Activated T-cell treated with anti-CD3 and anti-CD28 coated beads for 1 hour (primary cell): ENCODE measurements around the gene CAP2.

ENCODE experiments used
- DNase-seq: peaks from one replicate; pipeline ENCODE4 v3.0.0-alpha.2; 2020; ENCODE audit warnings: low read depth

The CAP2 gene, protein sequence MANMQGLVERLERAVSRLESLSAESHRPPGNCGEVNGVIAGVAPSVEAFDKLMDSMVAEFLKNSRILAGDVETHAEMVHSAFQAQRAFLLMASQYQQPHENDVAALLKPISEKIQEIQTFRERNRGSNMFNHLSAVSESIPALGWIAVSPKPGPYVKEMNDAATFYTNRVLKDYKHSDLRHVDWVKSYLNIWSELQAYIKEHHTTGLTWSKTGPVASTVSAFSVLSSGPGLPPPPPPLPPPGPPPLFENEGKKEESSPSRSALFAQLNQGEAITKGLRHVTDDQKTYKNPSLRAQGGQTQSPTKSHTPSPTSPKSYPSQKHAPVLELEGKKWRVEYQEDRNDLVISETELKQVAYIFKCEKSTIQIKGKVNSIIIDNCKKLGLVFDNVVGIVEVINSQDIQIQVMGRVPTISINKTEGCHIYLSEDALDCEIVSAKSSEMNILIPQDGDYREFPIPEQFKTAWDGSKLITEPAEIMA

DNA sequence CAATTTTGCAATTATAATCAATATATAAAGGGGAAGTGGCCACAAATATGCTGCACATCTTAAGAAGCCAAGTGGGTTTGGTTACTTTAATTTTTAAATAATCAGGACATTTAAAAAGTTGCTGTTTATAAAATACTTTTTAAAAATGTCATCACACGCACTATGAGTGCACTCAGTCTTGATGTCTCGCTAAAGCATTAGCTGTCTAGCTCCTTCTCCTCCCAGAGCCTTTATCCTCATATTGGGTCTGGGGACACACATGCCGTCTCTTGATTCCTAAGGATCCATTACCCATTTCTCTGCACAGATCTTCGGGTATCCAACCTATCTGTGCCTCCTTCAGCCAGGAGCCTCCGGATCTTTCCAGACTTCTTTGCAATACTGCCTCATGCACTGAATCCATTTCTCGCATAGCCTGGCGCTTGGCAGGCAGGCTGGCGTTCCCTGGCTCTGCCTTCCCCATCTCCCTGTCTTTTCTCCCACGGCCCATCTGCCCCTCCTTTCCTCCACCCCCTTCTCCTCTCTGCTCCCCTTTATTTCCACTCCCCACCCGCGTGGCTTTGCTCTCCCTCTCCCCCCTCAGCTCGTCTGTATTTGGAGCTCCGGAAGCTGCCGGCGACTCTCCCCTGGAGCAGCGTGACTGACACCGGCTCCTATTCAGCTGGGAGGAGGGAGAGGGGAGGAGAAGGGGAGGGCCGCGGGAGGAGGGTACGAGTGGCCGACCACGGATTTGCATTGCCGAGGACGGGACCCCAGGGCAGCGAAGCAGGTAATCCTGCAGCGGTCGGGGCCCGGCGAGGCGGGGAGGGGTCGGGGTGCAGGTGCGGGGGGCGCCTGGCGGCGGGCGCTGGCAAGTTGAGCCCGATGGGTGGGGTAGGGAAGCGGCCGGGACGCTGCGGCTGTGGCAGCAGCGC, at the start of gene CAP2:
CAP2 (plus strand) TSS at position 618 of the 914 bp plus-strand sequence. CDS start 27,961 bp downstream, outside the sequence.
- DNase-seq = no peak

DNA sequence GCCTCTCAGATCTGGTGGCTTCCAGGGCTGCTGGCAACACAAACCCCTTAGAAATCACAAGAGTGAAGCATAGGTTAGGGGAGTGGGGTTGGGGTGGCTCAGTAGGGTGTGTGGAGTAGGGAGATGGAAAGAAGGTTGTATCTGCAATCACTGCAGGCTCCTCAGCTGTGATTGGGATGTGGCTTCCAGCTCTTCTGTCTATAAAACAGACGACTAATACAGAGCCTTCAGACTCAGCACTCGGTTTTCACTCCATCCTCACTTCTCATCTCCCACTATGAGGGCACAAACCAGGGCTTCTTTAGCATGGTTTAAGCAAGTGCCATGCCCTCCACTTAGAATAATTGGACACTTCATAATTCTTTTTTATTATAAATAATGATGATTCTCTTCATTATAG, 46.4 kb upstream of the CAP2 start:
- DNase-seq = no peak

DNA sequence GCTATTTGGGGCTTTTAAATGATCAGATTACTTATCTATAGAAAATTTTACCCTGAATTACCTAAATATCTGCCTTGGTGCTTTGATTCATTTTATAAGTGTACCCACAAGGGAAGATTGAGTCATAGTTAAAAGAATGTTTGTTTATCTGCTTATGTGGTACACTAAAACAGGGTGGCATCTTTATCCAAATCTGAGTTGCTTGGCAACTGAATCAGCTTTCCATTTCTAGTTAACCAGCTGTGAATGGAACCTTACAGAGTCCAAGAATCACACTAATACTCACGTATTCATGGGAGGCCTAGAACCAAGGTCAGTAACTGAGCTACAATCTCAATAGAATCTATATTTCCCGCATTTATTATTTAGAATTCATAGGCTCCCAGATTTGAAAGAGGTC, 44.0 kb upstream of the CAP2 start:
- DNase-seq = no peak

DNA sequence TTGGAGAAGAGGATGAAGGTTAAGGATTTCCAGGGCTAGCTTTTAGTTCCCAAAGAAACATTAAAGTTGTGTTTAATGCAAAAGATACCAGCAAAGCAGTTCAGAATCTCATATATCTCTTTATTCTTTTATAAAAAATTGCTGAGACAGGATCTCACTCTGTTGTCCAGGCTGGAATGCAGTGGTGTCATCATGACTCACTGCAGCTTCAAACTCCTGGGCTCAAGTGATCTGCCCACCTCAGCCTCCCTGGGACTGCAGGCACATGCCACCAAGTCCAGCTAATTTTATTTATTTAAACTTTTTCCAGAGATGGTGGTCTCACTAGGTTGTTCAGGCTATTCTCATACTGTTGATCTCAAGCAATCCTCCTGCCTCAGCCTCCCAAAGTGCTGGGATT, 41.1 kb upstream of the CAP2 start:
- DNase-seq = no peak

DNA sequence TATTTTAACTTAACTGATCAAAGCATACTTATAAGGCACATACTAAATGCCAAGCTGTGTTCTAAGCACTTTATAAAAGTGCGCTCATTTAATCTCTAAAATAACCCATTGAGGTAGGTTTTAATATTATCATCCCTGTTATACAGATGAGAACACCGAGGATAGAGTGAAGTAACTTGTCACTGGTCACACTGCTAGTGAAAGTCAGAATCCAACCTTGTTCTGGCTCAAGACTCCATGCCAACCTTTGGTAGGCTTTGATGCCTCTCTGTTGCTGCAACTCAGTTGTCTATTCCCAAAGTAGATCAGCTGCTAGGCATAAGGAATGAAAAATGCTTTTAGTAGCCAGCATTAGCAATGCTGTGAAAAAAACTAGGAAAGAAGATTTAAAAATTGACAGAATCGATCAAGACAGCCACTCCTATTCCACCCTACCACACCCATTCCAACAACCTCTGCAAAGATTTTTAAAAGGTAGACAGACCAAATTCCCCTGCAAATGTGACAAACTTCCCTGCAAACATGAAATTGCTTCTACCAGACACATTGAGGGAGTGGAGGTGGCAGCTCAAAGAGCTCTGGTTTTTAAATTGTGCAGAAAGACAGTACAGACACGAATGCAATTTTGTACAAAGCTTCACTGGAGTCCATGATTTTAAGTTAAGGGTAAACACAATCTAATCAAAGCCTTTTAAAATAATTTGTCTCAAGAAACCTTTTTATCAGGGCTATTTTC, 39.8 kb upstream of the CAP2 start:
- DNase-seq = no peak

DNA sequence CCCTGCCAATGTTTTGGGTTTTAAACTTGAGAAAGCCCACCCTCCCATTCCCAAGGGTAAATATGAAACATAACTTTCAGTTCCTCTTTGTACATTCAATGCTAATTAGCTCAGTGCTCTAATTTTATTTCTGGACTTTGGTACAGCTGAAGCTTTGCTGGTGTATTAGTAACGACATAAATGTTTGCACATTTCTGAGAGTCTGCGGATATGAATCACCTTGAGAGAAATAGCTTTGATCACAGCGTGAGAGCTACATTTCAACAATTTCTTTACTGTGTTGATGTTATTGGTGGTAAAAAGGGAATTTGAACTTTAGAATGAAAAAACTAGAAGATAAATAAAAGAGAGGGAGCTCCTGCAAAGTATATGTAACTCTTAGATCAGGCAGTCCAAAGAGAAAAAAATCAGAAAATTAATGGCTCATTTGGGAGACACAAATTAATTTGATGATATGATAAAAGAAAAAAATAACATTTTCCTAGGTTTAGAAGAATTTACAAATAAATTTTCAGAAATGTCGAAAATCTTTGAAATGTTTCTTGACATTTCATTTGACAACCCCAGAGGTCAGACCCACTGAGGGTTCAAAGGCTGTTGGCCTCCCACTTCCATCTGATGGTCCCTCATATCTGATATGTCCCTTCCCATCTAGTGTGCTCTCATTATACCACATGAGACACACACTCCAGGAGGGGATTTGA, 38.5 kb upstream of the CAP2 start:
- DNase-seq = no peak

DNA sequence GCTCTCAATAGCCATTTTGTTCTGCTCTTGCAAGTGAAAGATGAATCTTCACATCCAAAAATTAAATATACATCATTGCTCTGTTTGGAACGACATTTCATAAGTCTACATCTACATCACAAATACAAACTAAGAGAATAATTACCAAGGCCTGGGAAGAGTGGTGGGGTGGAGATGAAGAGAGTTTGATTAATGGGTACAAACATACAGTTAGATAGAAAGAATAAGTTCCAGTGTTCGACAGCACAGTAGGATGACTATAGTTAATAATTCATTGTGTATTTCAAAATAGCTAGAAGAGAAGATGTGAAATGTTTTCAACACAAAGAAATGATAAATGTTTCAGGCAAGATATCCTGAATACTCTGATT, 38.0 kb upstream of the CAP2 start:
- no peak for DNase-seq

DNA sequence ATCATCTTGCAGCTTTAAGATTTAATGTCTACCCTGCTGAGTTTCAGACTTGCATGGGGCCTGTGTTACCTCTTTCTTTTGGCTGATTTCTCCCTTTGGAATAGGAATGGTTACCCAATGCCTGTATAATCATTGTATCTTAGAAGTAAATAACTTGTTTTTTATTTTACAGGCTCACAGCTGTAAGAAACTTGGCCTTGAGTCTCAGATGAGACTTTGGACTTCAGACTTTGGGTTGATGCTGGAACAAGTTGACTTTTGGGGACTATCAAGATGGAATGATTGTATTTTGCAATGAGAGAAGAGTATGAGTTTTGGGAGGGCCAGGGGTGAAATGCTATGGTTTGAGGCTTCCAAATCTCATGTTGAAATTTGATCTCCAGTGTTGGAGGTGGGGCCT, 34.9 kb upstream of the CAP2 start:
- no peak for DNase-seq

DNA sequence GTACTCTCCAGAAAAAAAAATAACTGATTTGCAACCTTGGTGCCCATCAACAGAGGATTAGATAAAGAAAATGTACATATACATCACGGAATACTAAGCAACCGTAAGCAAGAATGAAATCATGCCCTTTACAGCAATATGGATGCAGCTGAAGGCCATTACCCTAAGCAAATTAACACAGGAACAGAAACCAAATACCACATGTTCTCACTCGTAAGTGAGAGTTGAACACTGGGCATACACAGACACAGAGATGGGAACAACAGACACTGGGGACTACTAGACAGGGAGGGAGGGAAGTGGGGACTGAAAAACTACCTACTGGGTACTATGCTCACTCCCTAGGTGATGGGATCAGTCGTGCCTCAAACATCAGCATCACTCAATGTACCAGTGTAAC, 32.8 kb upstream of the CAP2 start:
- DNase-seq = no peak

DNA sequence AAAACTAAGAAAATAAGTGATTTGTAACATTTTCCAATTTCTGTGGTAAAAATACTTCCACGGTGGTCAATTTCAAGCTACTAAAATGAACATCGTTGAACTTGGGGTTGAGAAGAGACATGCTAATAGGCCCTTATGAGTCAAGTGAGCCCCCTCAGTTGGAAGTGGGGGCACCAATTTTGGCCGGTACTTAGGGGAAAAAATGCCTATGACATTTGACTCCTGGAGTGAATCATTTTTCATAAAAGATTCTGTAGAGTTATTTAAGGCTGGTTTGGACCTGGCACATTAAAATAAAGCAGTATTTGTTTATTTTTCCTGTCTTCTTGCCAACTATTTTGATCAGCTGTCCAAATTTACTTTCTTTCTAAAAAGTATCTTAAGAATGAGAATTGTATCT, 32.4 kb upstream of the CAP2 start:
- no peak for DNase-seq

DNA sequence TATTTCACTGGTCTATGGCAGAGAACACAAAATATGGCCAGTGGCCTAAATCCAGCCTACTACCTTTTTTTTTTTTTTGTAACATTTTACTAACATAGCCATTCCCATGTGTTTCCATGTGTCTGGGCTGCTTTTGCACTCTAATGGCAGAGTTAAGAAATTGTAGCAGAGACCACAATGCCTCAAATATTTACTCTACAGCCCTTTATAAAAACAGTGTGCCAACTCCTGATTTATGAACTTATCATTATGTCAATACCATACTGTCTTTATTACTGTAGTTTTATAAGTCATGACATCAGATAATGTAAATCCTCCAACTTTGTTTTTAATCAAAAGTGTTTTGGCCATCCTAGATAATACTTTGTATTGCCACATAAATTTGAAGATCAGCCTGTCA, 27.4 kb upstream of the CAP2 start:
- no peak for DNase-seq

DNA sequence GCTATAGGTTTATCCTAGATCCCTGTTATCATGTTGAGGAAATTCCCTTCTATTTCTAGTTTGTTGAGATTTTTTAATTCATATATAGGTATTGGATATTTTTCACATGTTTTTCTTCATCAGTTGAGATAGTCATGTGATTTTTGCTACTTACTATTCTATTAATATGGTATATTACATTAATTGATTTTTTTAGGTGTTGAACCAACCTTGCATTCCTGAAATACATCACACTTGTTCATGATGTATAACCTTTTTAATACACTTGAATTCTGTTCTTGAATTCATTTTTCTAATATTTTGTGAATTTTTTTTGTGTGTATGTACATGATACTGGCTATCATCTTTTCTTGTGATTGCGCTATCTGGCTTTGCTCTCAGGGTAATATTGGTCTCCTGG, 25.5 kb upstream of the CAP2 start:
- DNase-seq = no peak

DNA sequence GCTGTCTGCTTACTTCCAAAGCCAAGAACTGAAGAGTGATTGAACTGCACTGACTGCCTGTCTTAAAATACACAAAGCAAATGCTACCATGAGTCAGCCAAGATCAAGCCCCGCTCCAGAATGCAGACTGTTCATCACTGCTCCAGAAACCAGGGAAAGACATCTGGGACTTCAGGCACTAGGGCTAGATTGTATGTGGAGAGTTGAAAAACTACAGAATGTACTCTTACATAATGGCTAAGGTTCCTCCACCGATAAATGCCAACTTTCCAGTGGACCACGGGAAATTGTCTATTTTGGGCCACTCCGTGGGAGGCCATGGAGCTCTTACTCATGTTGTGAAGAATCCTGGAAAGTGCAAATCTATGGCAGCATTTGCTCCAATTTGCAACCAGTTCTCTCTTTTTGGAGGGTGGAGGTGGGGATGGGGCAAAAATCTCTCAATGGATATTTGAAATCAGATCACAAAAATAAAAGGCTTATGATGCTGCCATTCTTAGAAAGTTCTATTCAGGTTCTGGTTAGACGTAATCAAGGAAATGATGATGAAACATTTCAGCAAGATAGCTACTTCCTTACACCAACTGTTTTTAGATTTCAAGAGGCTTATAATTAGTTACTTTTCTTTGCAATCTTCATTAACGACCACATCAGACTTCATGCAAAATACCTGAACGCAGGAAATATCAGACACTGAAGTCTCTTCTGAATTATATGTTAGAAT, 11.8 kb upstream of the CAP2 start:
- no peak for DNase-seq

DNA sequence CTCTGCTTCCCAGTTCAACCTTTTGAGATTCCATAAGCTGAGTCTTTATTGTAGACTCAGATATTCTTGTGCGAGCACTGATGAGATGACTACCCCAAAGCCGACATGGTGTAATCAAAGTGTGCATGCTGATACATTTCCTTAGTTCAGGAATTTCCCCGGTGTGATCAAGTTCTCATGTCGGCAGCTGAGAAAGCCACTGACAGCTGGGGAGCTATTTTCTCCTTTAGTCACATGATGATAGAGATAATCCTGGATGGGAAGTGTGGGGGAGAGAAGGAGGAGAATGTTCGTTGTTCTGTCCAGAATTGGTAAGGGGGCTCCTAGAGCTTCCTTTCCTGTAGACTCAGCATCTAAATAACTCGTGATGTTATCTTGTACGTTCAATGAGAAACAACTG, 7.7 kb upstream of the CAP2 start:
- no peak for DNase-seq

DNA sequence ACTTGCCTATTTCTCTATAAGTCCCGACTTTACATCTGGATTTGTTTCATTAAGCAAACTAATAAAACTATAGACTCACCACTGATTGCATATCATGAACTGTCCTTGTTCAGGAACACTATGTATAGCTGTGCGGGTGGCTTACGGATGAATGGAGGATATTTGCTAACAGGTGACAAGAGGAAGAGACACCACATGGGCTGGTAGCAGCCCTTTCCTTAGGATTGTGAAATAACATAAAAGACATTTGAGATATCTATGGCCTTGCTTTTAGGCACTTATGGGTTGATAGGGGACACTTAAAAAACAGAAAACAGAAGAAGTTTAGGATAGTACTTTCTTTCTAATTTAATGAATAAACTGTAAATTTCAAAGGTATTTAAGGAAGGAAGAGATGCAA, 5.0 kb upstream of the CAP2 start:
- DNase-seq = no peak

DNA sequence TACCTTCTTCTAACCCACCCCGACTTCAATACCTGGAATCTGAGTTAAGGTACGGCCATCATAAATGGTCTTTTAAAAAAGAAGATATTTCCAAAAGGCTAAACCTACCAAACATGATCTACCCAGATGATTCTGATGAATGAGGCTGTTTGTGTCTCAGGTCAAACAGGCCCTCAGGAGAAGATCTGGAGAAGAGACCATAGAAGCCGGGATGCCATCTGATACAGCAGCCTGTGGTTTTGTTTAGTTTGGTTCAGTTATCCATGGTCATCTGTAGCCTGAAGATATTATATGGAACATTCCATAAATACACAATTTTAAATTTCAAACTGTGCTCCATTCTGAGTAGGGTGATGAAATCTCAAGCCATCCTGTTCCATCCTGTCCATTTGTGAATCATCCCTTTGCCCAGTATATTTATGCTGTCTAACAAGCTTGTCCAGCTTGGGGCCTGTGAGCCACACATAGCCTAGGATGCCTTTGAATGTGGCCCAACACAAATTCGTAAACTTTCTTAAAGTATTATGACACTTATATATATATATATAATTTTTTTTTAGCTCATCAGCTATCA, 4.0 kb upstream of the CAP2 start:
- DNase-seq = no peak

DNA sequence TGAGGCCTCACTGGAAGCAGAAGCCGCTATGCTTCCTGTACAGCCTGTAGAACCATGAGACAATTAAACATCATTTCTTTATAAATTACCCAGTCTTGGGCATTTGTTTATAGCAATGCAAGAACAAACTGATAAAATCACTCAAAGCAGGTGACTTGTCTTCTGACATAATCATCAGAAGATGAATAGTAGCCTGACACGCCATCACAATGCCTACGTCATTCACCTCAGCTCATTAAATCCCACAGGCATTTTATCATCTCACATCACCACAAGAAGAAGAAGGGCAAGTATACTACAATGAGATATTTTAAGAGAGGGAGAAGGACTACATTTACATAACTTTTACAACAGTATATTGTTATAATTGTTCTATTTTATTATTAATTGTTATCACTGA, 3.1 kb upstream of the CAP2 start:
- no peak for DNase-seq

DNA sequence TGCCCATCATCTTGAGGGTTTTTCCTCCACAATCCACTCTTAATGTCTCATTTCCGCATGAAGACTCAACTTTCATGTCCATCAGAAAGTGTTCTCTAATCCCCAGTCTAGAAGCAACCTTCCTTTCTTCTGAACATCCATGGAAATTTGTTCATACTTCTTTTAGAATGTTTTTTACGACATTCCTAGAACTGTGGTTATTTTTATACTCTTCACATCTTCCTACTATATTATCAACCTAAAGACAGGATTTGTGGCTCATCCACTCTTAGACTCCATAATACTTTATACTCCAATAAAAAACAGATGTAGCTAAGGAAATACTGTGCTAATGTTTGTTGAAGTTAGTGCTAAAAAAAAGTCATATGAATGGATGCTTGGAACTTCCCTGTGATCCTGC, 1.4 kb upstream of the CAP2 start:
- DNase-seq = no peak

DNA sequence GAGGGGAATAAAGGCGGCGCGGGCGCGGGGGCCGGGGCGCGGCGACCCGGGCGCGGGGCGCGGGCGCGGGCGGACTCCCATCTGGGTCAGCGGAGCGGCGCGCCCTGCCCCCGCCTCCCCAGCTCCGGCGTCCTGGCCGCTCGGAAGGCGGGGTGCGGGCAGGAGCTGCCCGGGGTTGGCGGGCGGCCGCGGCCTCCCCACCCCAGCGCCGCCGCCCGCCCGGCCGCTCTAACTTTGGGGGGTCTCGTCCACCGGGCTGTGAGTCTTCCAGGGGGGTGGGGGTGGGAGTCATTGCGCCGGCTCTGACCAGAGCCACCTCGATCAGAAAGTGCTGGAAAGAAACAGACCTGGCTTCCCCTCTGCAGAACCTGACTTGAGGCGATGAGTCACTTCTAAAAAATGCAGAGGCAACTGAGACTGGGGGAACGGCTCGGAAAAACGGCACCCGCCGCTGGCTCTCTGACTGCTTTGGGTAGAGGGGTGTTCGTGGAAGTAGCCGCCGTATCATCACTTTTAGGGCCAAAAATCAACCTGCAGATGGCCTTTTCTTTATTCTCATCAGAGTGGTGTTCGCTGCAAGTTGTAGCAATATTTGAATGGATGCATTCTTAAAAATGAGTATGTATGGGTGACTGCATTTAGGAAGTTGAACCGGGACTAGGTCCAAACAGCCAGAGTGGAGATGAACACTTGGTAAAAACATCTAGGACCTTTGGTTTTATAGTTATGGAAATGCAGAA, 667 bp downstream of the CAP2 start:
- DNase-seq = no peak

DNA sequence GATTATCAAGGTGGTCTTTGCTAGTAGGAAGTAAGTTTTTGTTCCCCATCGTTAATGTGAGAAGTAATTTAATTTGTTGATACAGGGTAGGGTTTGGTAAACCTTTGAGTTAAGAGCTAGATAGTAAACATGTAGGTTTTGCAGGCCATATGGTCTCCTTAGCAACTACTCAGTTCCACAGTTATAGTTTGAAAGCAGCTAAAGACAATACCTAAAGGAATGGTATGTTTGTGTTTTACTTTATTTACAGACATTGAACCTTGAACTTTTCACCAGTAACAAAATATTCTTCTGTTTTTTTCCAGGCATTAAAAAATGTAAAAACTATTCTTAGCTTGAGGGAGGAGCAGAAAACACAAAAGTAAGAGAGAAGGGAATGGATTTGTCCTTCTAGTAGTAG, 1.7 kb downstream of the CAP2 start:
- DNase-seq = no peak
